Fibroblast of skin of back (primary cell): Measurements from ENCODE around the gene PTPRE.
A peak's percentile ranks its signal among the peaks of the same experiment; 100 is the strongest.

Experiments
- DNase-seq: peaks from one replicate; pipeline ENCODE4 v3.0.0-alpha.2; 2013

The PTPRE gene

DNA sequence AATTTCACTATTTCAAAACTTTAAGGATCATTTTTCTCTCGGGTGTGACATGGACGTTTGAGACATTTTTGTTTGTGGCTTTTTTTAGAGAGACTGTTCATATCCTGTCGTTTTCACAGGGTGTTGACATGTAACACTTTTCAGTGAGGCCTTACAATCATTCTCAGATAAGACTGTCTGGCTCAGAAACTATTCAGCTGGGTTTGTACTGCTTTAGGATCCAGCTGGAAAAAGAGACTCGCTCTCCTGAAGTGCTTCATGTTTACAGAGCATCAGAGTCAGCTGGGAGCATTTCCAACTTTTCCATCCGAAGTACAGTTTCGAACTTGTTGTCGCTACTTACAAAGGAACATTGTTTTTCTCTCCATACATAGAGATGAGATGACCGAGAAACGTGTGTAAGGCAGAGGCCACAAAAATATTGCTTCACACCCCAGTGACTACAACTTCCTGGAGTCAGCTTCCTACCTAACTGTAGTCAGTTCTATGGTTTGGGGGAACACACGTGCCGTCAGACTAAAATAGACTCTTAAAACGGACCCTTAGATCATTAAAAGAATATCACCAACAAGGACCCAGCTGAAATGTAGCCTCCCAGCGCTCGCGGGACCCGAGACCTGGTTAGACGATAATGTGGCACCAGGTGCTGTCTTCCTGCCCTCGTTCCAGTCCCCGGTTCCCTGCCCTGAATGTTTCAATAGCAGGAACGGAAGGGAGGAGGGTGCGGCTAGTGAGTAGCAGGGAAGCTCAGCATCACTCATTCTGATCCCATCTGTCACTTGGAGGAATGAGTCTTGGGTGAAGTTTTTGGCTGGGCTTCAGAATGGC is 141.3 kb downstream of the PTPRE start:
- peak; percentile 1 for DNase-seq

GRCh38 chr10:128048819-128049210 is 141.9 kb downstream of the PTPRE start:
- DNase-seq = no peak

- DNase-seq = no peak
These were observed 142.6 kb downstream of the PTPRE start for GRCh38 chr10:128049226-128050120.

DNA sequence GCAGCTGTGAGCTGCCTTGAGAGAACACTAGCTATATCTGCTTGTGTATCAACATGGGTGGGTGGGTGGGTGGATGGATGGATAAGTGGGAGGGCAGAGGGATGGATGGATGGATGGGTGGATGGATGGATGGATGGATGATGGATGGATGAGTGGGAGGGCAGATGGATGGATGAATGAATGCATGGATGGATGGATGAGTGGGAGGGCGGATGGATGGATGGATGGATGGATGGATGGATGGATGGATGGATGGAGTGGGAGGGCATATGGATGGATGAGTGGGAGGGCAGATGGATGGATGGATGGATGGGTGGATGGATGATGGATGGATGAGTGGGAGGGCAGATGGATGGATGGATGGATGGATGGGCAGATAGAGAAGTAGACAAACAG is 143.2 kb downstream of the PTPRE start:
- no peak for DNase-seq

DNA sequence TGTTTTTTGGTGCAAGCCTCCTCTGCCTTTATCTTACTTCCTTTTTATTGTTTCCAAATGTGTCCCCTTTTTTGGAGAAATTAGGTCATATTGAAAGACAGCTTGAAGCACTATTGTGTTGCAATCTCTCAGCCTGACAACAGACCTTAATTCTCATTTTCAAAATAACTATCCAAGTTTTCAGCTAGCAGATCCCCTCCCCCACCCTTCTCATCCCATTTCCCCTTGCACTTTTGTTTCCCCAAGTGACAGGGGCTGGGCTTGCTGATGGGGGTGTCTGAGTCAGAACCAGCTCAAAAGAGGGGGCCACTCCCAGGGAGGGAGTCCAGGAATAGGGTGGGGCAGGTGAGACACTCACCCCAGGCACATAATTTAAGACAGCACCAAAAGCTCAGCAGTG is 144.0 kb downstream of the PTPRE start:
- no peak for DNase-seq

- DNase-seq = no peak
These were observed 144.6 kb downstream of the PTPRE start for GRCh38 chr10:128051548-128051947.

DNA sequence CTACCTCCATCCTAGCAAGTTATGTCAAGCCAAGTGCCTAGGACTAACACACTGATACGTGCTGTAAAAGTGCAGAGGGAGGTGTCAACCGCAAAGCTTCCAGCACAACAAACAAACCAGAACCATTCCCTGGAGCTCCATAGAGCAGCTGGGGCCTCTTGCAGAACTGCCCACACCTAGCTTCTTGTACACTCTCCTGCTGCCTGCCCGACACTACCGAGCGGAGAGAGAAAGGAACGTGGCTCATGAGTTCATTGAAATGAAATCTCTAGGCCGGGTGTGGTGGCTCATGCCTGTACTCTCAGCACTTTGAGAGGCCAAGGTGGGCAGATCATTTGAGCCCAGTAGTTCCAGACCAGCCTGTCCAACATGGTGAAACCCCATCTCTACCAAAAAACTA is 145.8 kb downstream of the PTPRE start:
- DNase-seq = no peak

GRCh38 chr10:128053356-128053755 is 146.5 kb downstream of the PTPRE start:
- DNase-seq = no peak

DNA sequence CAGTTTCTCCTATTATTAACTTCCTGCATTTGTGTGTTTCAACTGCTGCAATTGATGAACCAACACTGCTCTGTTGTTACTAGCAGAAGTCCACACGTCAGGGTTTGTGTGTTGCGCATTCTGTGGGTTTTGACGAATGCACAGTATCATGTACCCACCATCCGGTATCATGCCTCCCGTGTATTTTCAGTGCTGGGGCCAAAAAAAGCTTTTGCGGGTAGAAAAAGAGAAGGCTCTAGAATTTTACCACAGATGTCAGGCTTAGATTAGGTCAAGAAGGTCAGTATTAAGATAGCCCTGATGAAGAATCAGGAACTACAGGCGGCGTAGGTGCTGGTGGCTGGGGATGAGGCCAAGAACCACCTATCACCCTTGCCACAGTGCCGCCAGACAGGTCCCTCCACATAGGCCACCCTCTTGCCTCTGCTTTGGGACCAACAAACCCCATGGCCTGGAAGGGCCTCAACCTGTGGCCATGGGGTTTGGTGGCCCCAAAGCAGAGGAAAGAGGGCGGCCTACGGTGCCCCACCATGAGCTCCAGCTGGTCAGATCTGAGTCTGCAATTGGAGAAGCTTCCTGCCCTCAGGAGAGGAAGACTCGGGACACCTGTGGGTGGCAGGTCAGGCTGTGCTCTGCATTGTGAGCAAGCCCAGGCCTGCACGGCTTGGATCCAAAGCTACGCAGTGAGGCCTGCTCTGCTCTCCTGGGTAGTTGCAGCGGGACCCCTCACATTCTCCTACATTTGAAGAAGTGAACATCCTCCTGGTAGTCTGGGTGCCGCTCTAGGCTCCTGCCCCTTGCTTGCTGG is 147.5 kb downstream of the PTPRE start:
- no peak for DNase-seq

DNA sequence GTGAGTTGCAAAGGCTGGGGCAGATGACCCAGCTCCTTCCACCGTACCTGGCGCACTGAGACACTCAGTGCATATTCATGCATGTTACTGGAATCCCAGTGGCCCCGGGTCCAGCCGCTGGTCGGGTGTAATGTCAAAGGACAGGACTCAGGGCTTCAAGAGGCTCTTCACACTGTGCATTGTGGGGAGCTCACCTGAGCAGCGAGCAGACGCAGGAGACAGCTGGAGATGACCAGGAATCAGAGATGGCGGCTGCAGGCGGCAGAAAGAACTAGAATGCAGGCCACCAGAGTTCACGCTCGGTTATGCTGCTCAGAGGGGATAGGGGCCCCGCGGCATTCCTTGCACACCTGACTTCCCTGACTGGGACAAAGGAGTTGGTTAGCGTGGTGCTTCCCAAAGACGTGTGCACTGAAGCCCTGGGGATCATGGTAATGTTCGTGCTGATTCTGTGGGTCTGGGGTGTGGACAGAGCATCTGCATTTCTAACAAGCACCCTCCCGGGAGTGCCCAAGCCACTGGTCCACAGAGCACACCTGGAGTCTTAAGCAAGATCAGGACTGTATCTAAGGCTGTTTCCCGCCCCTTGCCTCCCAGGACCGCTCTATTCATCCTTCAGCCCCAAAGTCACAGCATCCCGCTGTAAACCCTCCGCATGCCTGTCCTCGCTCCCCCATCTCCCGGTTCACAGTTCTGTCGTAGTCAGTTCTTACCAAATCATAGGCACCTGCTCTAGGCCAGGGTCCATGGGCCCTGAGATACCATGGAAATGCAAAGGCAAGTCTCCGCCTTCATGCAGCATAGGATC is 148.4 kb downstream of the PTPRE start:
- DNase-seq = no peak

DNA sequence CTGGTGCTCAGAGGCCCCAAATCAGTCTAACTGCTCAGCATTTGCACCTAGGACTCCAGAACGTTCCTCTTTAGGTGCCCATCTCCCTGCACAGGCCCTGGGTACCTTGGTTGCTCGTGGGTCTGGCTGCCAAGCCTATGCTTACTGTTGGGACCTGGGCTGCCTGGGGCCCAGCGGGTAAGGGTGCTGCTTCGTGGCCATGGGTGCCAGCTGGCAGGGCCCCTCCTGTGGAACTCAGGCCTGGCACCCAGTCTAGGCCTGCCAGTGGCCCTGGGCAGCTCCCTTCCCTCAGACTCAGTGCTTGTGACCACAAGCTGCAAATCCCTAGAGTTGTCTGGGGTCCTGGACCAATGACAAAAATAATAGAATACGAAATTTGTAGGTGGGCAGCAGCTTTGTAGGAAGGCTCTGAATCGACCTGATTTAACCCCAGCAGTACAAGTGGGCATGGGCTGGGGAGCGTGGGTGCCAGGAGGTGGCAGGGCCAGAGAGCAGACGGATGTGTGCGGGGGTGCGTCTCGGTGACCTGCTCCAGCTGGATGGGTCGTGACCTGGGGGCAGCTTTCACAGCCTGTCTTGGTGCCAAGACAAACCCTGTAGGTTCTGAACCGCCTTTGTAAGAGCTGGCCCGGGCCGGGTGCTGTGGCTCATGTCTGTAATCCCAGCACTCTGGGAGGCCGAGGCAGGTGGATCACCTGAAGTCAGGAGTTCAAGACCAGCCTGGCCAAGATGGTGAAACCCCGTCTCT is 149.6 kb downstream of the PTPRE start:
- DNase-seq = no peak

- no peak for DNase-seq
These were observed 151.3 kb downstream of the PTPRE start for GRCh38 chr10:128058106-128058749.

GRCh38 chr10:128058750-128059134 is 151.8 kb downstream of the PTPRE start:
- no peak for DNase-seq

DNA sequence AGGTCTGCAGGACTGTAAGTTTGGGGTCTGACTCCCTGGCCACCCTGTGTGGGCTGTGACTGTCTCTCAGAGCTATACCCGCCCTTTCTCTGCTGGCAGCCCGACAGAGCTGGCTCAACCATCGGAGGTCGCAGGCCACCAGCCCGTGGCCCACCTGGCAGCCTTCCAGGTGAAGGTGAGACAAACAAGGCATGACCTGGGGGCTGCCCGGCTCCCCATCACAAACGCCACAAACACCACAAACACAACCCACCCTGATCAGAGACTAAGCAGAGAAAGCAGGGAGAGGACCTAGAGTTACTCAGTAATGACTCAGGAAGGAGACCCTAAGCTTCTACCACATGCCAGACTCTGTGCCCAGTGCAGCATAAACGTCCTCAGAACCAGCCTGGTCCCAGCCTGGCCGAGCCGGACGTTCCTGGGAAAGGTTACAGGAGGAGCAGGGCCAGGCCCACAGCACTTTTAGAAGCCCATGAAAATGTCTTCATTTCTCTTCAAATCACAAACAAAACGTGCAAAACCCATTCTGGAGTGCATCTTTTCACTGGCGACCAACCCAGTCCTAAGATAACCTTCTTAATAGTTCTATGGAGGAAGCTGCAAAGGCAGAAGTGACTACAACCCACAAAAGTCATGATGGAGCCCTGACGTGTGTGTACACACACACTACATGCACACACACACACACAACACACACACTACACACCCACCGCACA is 152.5 kb downstream of the PTPRE start:
- no peak for DNase-seq

DNA sequence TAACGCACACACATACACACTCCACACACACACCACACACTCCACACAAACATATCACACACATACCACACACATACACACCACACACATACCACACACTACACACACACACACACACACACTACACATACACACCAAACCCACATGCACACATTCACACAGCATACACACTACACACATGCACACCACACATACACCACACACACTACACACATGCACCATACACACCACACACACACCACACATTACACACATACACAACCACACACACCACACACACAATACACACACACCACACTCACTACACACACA is 153.0 kb downstream of the PTPRE start:
- DNase-seq = no peak

- no peak for DNase-seq
These were observed 153.7 kb downstream of the PTPRE start for GRCh38 chr10:128060341-128061250.

GRCh38 chr10:128061306-128062300 is 154.7 kb downstream of the PTPRE start:
- no peak for DNase-seq
